CD4-positive, alpha-beta memory T cell (primary cell): ENCODE results near the gene DLK1. TPM values are rescaled to one million over a fixed set of nuclear protein-coding genes. Genes with fewer than 3 reads are reported as not detected.

Experiments
- CTCF ChIA-PET: fragments of 350-600 bp; sonication (Branson Sonifier 250); formaldehyde crosslinking; loops from one replicate; lab custom pipeline; 2021; ENCODE audit warnings: inconsistent platforms; ENCODE audit not compliant: partially characterized antibody; lab: Charles Lee
- POLR2A ChIA-PET: fragments of 350-600 bp; sonication (Branson Sonifier 250); formaldehyde crosslinking; loops from one replicate; lab custom pipeline; 2021; ENCODE audit not compliant: partially characterized antibody; lab: Charles Lee
- DNase-seq, 5 donors: peaks; one replicate each; pipeline versions ENCODE4 v3.0.0 to v3.0.0-alpha.2; 2020 to 2022; ENCODE audit warnings: mixed read lengths in 1 of 5
- H3K27ac ChIP-seq: one replicate; pipeline ENCODE4 v1.7.0; 2013; ENCODE audit warnings: low read depth, low read length
- H3K27me3 ChIP-seq: 2 replicates; pipeline ENCODE4 v1.7.0; 2013; ENCODE audit warnings: mild to moderate bottlenecking, low read length, moderate library complexity; ENCODE audit not compliant: insufficient read depth
- H3K36me3 ChIP-seq: 2 replicates; pipeline ENCODE4 v1.7.0; 2013; ENCODE audit warnings: mild to moderate bottlenecking, low read length, moderate library complexity; ENCODE audit not compliant: insufficient read depth
- H3K4me1 ChIP-seq: 2 replicates; pipeline ENCODE4 v1.7.0; 2013; ENCODE audit warnings: mild to moderate bottlenecking, low read length, moderate library complexity; ENCODE audit not compliant: insufficient read depth
- H3K4me3 ChIP-seq, 2 donors: one replicate each; pipeline ENCODE4 v1.7.0; 2013; ENCODE audit warnings: low read length in 2 of 2, mild to moderate bottlenecking in 1 of 2
- H3K9me3 ChIP-seq, 2 donors: one replicate each; pipeline ENCODE4 v1.7.0; 2013; ENCODE audit warnings: low read length in 2 of 2, control low read depth in 1 of 2; ENCODE audit not compliant: control insufficient read depth in 1 of 2
- H3K27ac Mint-ChIP-seq, 7 donors: one replicate each; pipeline ENCODE4 v1.8.0; 2020 to 2021; ENCODE audit warnings: mixed read lengths in 7 of 7, mild to moderate bottlenecking in 6 of 7, inconsistent platforms in 3 of 7, moderate library complexity in 3 of 7
- H3K27me3 Mint-ChIP-seq, 2 donors: one replicate each; pipeline ENCODE4 v1.8.0; 2020 to 2021; ENCODE audit warnings: mixed read lengths in 2 of 2
- H3K36me3 Mint-ChIP-seq, 2 donors: one replicate each; pipeline ENCODE4 v1.8.0; 2020 to 2021; ENCODE audit warnings: mixed read lengths in 2 of 2, inconsistent platforms in 1 of 2, mild to moderate bottlenecking in 1 of 2
- H3K4me1 Mint-ChIP-seq, 4 donors: one replicate each; pipeline ENCODE4 v1.8.0; 2020 to 2021; ENCODE audit warnings: mixed read lengths in 4 of 4, mild to moderate bottlenecking in 1 of 4
- H3K4me3 Mint-ChIP-seq, 8 donors: one replicate each; pipeline ENCODE4 v1.8.0; 2020 to 2021; ENCODE audit warnings: mixed read lengths in 8 of 8, mild to moderate bottlenecking in 7 of 8, moderate library complexity in 6 of 8, inconsistent platforms in 3 of 8
- H3K9me3 Mint-ChIP-seq, 8 donors: one replicate each; pipeline ENCODE4 v1.8.0; 2020 to 2021; ENCODE audit warnings: mixed read lengths in 8 of 8, mild to moderate bottlenecking in 5 of 8, inconsistent platforms in 3 of 8, moderate library complexity in 1 of 8
- intact Hi-C: fragments of 100-400 bp; cut with micrococcal nuclease; formaldehyde crosslinking; loops from one replicate; pipeline ENCODE4 v1.15.1; 2023
- polyA plus RNA-seq, 2 donors: library from polyadenylated mRNA; unstranded; fragments of 300-500 nt; fragmentation: Illumina TruSeq; gene quantifications; one replicate each; pipeline ENCODE4 v1.2.3, GENCODE V29; 2021
- total RNA-seq, 2 experiments: library from RNA; stranded (reverse); gene quantifications; one replicate each; pipeline ENCODE4 v1.2.3, GENCODE V29; 2021

Gene DLK1
- total and polyA plus RNA-seq, 4 experiments from 2014 or later: not detected

GRCh38 chr14:100785626-100786025 is 58.9 kb downstream of the DLK1 start:
- no peak for DNase-seq
- CTCF ChIA-PET: no interaction called here
- H3K9me3 ChIP-seq: no peaks in the 10 kb centered on the region

GRCh38 chr14:100786131-100786530 is 59.4 kb downstream of the DLK1 start:
- H3K36me3 ChIP-seq: no peaks in the 10 kb centered on the region
- Mint-ChIP-seq H3K27me3 (peaks cover 11 to 12% of the 10 kb centered on the region in 2 donors), H3K27ac (no peak overlapping the region), H3K9me3 (no peaks in the 10 kb centered on the region), H3K4me1 (no peaks in the 10 kb centered on the region), H3K36me3 (no peaks in the 10 kb centered on the region), H3K4me3 (no peak overlapping the region)
- H3K4me1 ChIP-seq: no peaks in the 10 kb centered on the region
- no peak overlapping the region for H3K27ac ChIP-seq
- no peaks in the 10 kb centered on the region for H3K27me3 ChIP-seq
- no peak overlapping the region for H3K4me3 ChIP-seq
- intact Hi-C loops: no loop called here
- ChIA-PET CTCF (no interaction called here), POLR2A (no interaction called here)
- no peak for DNase-seq
- H3K9me3 ChIP-seq: no peaks in the 10 kb centered on the region

More at GRCh38 chr14:100785626-100786025, 58.9 kb downstream of the DLK1 start:
- Mint-ChIP-seq H3K9me3 (no peaks in the 10 kb centered on the region), H3K36me3 (no peaks in the 10 kb centered on the region), H3K4me3 (no peak overlapping the region), H3K27me3 (peaks cover 7 to 11% of the 10 kb centered on the region in 2 donors), H3K27ac (no peak overlapping the region), H3K4me1 (no peaks in the 10 kb centered on the region)
- POLR2A ChIA-PET: no interaction called here
- Histone ChIP-seq H3K27ac (no peak overlapping the region), H3K4me1 (no peaks in the 10 kb centered on the region), H3K36me3 (no peaks in the 10 kb centered on the region), H3K4me3 (no peak overlapping the region), H3K27me3 (no peaks in the 10 kb centered on the region)
- intact Hi-C loops: no loop called here

GRCh38 chr14:100786576-100787219 is 60.0 kb downstream of the DLK1 start:
- Mint-ChIP-seq H3K27me3 (peaks cover 12 to 13% of the 10 kb centered on the region in 2 donors), H3K4me1 (no peaks in the 10 kb centered on the region), H3K27ac (no peak overlapping the region), H3K9me3 (no peaks in the 10 kb centered on the region), H3K4me3 (no peak overlapping the region), H3K36me3 (no peaks in the 10 kb centered on the region)
- DNase-seq: no peak
- H3K4me1 ChIP-seq: no peaks in the 10 kb centered on the region
- ChIA-PET POLR2A (no interaction called here), CTCF (no interaction called here)
- H3K27me3 ChIP-seq: no peaks in the 10 kb centered on the region
- no peaks in the 10 kb centered on the region for H3K36me3 ChIP-seq
- no peak overlapping the region for H3K27ac ChIP-seq
- intact Hi-C loops: no loop called here
- no peak overlapping the region for H3K4me3 ChIP-seq
- no peaks in the 10 kb centered on the region for H3K9me3 ChIP-seq

- H3K27me3 ChIP-seq: no peaks in the 10 kb centered on the region
Observed at GRCh38 chr14:100787659-100788058, 61.0 kb downstream of the DLK1 start.

More at GRCh38 chr14:100787659-100788058, 61.0 kb downstream of the DLK1 start:
- H3K27me3 Mint-ChIP-seq: peaks cover 15 to 16% of the 10 kb centered on the region in 2 donors
- no peaks in the 10 kb centered on the region for H3K36me3 ChIP-seq
- no peak overlapping the region for H3K27ac Mint-ChIP-seq
- H3K4me3 Mint-ChIP-seq: no peak overlapping the region
- H3K9me3 ChIP-seq: no peaks in the 10 kb centered on the region
- no peaks in the 10 kb centered on the region for H3K4me1 ChIP-seq
- intact Hi-C loops: no loop called here
- POLR2A ChIA-PET: no interaction called here
- H3K27ac ChIP-seq: no peak overlapping the region
- H3K4me3 ChIP-seq: no peak overlapping the region
- CTCF ChIA-PET: no interaction called here
- no peaks in the 10 kb centered on the region for H3K4me1 Mint-ChIP-seq
- no peaks in the 10 kb centered on the region for H3K36me3 Mint-ChIP-seq
- no peak for DNase-seq
- H3K9me3 Mint-ChIP-seq: no peaks in the 10 kb centered on the region

Other genes with a start within 250 kb of the DLK1 start
- 1 to 10 TPM in 1 of 2 experiments, under 1 TPM in 1; 0.84 to 1.6 TPM for gene BEGAIN, start 139.5 kb upstream of the DLK1 start, total RNA-seq
- gene BEGAIN, start 139.5 kb upstream of the DLK1 start, polyA plus RNA-seq: 1 to 10 TPM in 1 of 2 donors, under 1 TPM in 1; 0.09 to 1.8 TPM
- not detected for gene MEG3, start 99.2 kb downstream of the DLK1 start, total RNA-seq
- gene MEG3, start 99.2 kb downstream of the DLK1 start, polyA plus RNA-seq: not detected
- gene RTL1, start 176.8 kb downstream of the DLK1 start, total RNA-seq: not detected
- gene RTL1, start 176.8 kb downstream of the DLK1 start, polyA plus RNA-seq: not detected